Endothelial cell of umbilical vein (primary cell): ENCODE measurements around the gene HELZ2. TPM values are rescaled to one million over a fixed set of nuclear protein-coding genes. Genes with fewer than 3 reads are reported as not detected.

ENCODE experiments used
- BruUV-seq: library from RNA; stranded (reverse); fragments of 400-500 nt; replicated peaks from 2 replicates; lab custom pipeline; 2021; lab: Mats Ljungman, UMichigan
- CTCF ChIA-PET: fragments of 300-600, 350-600 bp; sonication (Branson Sonifier 250); formaldehyde crosslinking; loops from one replicate; lab custom pipeline; 2021; ENCODE audit warnings: antibody characterized with exemption, inconsistent platforms; lab: Charles Lee
- POLR2A ChIA-PET: fragments of 300-600, 350-600 bp; sonication (Branson Sonifier 250); formaldehyde crosslinking; loops from one replicate; lab custom pipeline; 2021; ENCODE audit warnings: antibody characterized with exemption, inconsistent platforms; lab: Charles Lee
- DNase-seq: peaks from one replicate; pipeline ENCODE4 v3.0.0-alpha.2; 2011; ENCODE audit warnings: low read depth, low spot score
- FAIRE-seq: peaks from 2 replicates; lab custom pipeline; 2011; peaks lifted over from hg19 to GRCh38; lab: Jason Lieb, UNC
- H2AFZ ChIP-seq: 2 replicates; pipeline ENCODE4 v1.6.0; 2012; ENCODE audit warnings: low read depth, low read length, control low read depth, inconsistent platforms
- H3K27ac ChIP-seq: 2 replicates; pipeline ENCODE4 v1.5.1; 2011; ENCODE audit warnings: low read depth, mild to moderate bottlenecking, control low read depth, low read length, moderate library complexity; ENCODE audit not compliant: insufficient read depth
- H3K27me3 ChIP-seq, 2 experiments: 2 replicates each; pipeline versions ENCODE4 v1.6.0 to v1.6.1; 2011; ENCODE audit warnings: low read length in 2 of 2, mixed read lengths in 1 of 2; ENCODE audit not compliant: control insufficient read depth in 2 of 2, insufficient read depth in 2 of 2
- H3K36me3 ChIP-seq, 2 experiments: 2 replicates in 1 of 2; 3 replicates in 1 of 2; pipeline ENCODE4 v1.5.1; 2011; ENCODE audit warnings: low read length in 2 of 2, mild to moderate bottlenecking in 1 of 2, moderate library complexity in 1 of 2; ENCODE audit not compliant: control insufficient read depth in 2 of 2, insufficient read depth in 2 of 2; ENCODE audit errors: extremely low read depth in 1 of 2
- H3K4me1 ChIP-seq: 3 replicates; pipeline ENCODE4 v1.5.1; 2011; ENCODE audit warnings: mild to moderate bottlenecking, low read length; ENCODE audit not compliant: control insufficient read depth, insufficient read depth; ENCODE audit errors: extremely low read depth
- H3K4me2 ChIP-seq: 2 replicates; pipeline ENCODE4 v1.6.1; 2011; ENCODE audit warnings: low read length, control low read depth, mixed read lengths; ENCODE audit not compliant: insufficient read depth
- H3K4me3 ChIP-seq, 3 experiments: fragments of 200-600 bp in 1 of 3; sonication (generic), shearing (Covaris generic) in 1 of 3; replicated peaks in 1 of 3; 2 replicates each; pipeline ENCODE4 v1.5.1; 2011 to 2016; ENCODE audit warnings: control low read depth in 3 of 3, low read length in 3 of 3, mild to moderate bottlenecking in 2 of 3, inconsistent platforms in 1 of 3, low read depth in 1 of 3, moderate library complexity in 1 of 3; ENCODE audit not compliant: insufficient read depth in 1 of 3
- H3K79me2 ChIP-seq: 2 replicates; pipeline ENCODE4 v1.6.0; 2012; ENCODE audit warnings: low read length, inconsistent platforms; ENCODE audit not compliant: control insufficient read depth, insufficient read depth
- H3K9ac ChIP-seq: replicated peaks from 2 replicates; pipeline ENCODE3; 2011; ENCODE audit warnings: low read length, control low read depth; ENCODE audit not compliant: insufficient read depth; ENCODE audit errors: extremely low read depth
- H3K9me1 ChIP-seq: replicated peaks from 3 replicates; pipeline ENCODE4 v1.6.0; 2011; ENCODE audit warnings: mild to moderate bottlenecking, low read length; ENCODE audit not compliant: control insufficient read depth, insufficient read depth; ENCODE audit errors: extremely low read depth
- H3K9me3 ChIP-seq: replicated peaks from 2 replicates; pipeline ENCODE4 v1.5.1; 2012; ENCODE audit warnings: low read length, inconsistent platforms; ENCODE audit not compliant: control insufficient read depth, insufficient read depth
- H4K20me1 ChIP-seq: replicated peaks from 2 replicates; pipeline ENCODE3; 2011; ENCODE audit warnings: mild to moderate bottlenecking, low read length; ENCODE audit not compliant: control insufficient read depth, insufficient read depth; ENCODE audit errors: extremely low read depth
- EZH2 ChIP-seq: IDR thresholded peaks from 2 replicates; pipeline ENCODE4 v1.6.1; 2012; ENCODE audit warnings: borderline replicate concordance, low read depth, mild to moderate bottlenecking, moderate library complexity, low read length, inconsistent platforms; ENCODE audit not compliant: severe bottlenecking
- FOS ChIP-seq: IDR thresholded peaks from 2 replicates; pipeline ENCODE4 v1.6.1; 2011; ENCODE audit warnings: mild to moderate bottlenecking, low read length, moderate library complexity, borderline replicate concordance; ENCODE audit not compliant: insufficient read depth
- GATA2 ChIP-seq: IDR thresholded peaks from 2 replicates; pipeline ENCODE4 v1.7.0; 2011; ENCODE audit warnings: low read depth, mild to moderate bottlenecking, moderate library complexity, mixed read lengths, low read length; ENCODE audit not compliant: insufficient read length, insufficient read depth
- JUN ChIP-seq: IDR thresholded peaks from 2 replicates; pipeline ENCODE4 v1.6.1; 2011; ENCODE audit warnings: borderline replicate concordance, low read depth; ENCODE audit not compliant: insufficient read length, insufficient read depth
- MYC ChIP-seq: IDR thresholded peaks from one replicate; pipeline ENCODE4 v1.6.1; 2011; ENCODE audit warnings: mild to moderate bottlenecking, low read depth, low read length
- POLR2A ChIP-seq: IDR thresholded peaks from 2 replicates; pipeline ENCODE4 v1.6.1; 2012; ENCODE audit warnings: low read depth, mild to moderate bottlenecking, control low read depth, low read length
- POLR2AphosphoS5 ChIP-seq: IDR thresholded peaks from 2 replicates; pipeline ENCODE4 v1.6.1; 2012; ENCODE audit warnings: low read depth, mild to moderate bottlenecking, control low read depth, low read length, moderate library complexity; ENCODE audit not compliant: insufficient read depth
- dilution Hi-C: fragments of 300-500 bp; cut with MboI; formaldehyde crosslinking; loops from one replicate; pipeline ENCODE4 v1.15.0; 2019; ENCODE audit warnings: low sequenced_read_pairs; ENCODE audit not compliant: extremely low pct_ligation_motif_present
- intact Hi-C: fragments of 100-400 bp; cut with micrococcal nuclease; formaldehyde crosslinking; loops from one replicate; pipeline ENCODE4 v1.10.0; 2022
- polyA plus RNA-seq, 4 experiments: library from polyadenylated mRNA; depleted of rRNA in 3 of 4; stranded (reverse) in 3 of 4; unstranded in 1 of 4; fragments of >200 nt; gene quantifications; 2 replicates each; pipeline versions ENCODE4 v1.2.1 to v1.2.3, GENCODE V29; 2011 to 2012; ENCODE audit warnings: missing spikeins in 1 of 4
- total RNA-seq: library from RNA; stranded (reverse); gene quantifications from 2 replicates; pipeline ENCODE4 v1.2.3, GENCODE V29; 2021
- TF ChIP-seq, protein P1 (sequence below), 2 donors: IDR thresholded peaks; 1 replicate in 1 of 2; 2 replicates in 1 of 2; pipeline ENCODE4 v1.5.1; 2011; ENCODE audit warnings: low read length in 2 of 2, mild to moderate bottlenecking in 2 of 2, moderate library complexity in 2 of 2, control low read depth in 1 of 2, inconsistent platforms in 1 of 2, low read depth in 1 of 2; ENCODE audit not compliant: insufficient read depth in 1 of 2; ENCODE audit errors: extremely low read depth in 1 of 2
- TF ChIP-seq, protein P2 (sequence below): IDR thresholded peaks from 2 replicates; pipeline ENCODE4 v1.6.1; 2011; ENCODE audit not compliant: insufficient read depth, insufficient read length

The HELZ2 gene
- total and polyA plus RNA-seq, 2 donors (not counting 3 experiments of a cell fraction or from before 2014, with no cell fraction given) = 10.6 to 33.2 TPM

DNA sequence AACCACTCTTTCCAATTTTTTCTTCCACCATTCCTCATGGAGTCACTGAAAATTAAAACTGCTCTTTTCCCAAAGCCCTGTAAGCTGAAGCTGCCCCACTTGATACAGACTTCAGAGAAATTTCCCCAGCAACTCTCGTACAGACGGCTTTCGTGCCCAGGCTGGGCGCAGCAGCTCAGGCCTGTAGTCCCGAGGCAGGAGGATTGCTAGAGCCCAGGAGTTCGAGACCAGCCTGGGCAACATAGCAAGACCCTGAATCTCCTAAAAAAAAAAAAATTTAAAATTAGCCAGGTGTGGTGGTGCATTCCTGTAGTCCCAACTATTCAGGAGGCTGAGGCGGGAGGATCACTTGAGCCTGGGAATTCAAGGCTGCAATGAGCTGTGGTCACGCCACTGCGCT, 46.9 kb downstream of the HELZ2 start:
- BruUV-seq = no TSS peak
- Histone ChIP-seq H2AFZ (no peak overlapping the region), H3K36me3 (peaks cover 0 to 2% of the 10 kb centered on the region in 2 experiments), H3K27ac (no peak overlapping the region), H3K9me1 (no peaks in the 10 kb centered on the region), H3K79me2 (peaks cover 5% of the 10 kb centered on the region), H3K4me1 (peaks cover 4% of the 10 kb centered on the region), H3K4me3 (no peak overlapping the region), H3K27me3 (no peaks in the 10 kb centered on the region), H3K4me2 (no peak overlapping the region), H3K9ac (no peak overlapping the region), H4K20me1 (no peaks in the 10 kb centered on the region), H3K9me3 (no peaks in the 10 kb centered on the region)
- peak; percentile 26 for FAIRE-seq
- TF ChIP-seq FOS (no peak), GATA2 (no peak), POLR2A (no peak), POLR2AphosphoS5 (no peak), MYC (no peak), EZH2 (no peak), JUN (no peak)
- TF ChIP-seq, protein P1, sequence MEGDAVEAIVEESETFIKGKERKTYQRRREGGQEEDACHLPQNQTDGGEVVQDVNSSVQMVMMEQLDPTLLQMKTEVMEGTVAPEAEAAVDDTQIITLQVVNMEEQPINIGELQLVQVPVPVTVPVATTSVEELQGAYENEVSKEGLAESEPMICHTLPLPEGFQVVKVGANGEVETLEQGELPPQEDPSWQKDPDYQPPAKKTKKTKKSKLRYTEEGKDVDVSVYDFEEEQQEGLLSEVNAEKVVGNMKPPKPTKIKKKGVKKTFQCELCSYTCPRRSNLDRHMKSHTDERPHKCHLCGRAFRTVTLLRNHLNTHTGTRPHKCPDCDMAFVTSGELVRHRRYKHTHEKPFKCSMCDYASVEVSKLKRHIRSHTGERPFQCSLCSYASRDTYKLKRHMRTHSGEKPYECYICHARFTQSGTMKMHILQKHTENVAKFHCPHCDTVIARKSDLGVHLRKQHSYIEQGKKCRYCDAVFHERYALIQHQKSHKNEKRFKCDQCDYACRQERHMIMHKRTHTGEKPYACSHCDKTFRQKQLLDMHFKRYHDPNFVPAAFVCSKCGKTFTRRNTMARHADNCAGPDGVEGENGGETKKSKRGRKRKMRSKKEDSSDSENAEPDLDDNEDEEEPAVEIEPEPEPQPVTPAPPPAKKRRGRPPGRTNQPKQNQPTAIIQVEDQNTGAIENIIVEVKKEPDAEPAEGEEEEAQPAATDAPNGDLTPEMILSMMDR (IDR thresholded peaks at IDR 0.05; ENCODE audit: extremely low read depth in 1 of 2, insufficient read depth in 1 of 2, low read depth in 1 of 2, low read length in 2 of 2) = no peak
- TF ChIP-seq, protein P2, sequence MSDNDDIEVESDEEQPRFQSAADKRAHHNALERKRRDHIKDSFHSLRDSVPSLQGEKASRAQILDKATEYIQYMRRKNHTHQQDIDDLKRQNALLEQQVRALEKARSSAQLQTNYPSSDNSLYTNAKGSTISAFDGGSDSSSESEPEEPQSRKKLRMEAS = no peak
- no peak for DNase-seq
- ChIA-PET POLR2A (interaction anchor here (0.6 kb wide), 1 partner anchor 348 kb away, joined by 4 read pairs; no protein-coding TSS in a partner anchor), CTCF (interaction anchor here (1.0 to 3.2 kb wide), 2 partner anchors 11 to 31 kb away, joined by 3 to 12 read pairs; partner anchors contain the start of gene PTK6)
- intact Hi-C loops = no loop called here
- dilution Hi-C loops = no loop called here
